ENCODE results near the gene KLC4. TPM values are rescaled to one million over a fixed set of nuclear protein-coding genes. Genes with fewer than 3 reads are reported as not detected.

KLC4 gene
- polyA plus RNA-seq, 2 donors: 8.4 to 15.3 TPM

GRCh38 chr6:43019152-43019551 is 40.3 kb upstream of the KLC4 start:
- Histone ChIP-seq H3K4me1 (ENCODE audit: control insufficient read depth in 2 of 2, insufficient read depth in 2 of 2, low read length in 1 of 2) (peaks cover 4 to 12% of the 10 kb centered on the region in 2 donors), H3K27ac (ENCODE audit: low read depth in 2 of 2, low read length in 1 of 2) (no peak overlapping the region), H3K27me3 (ENCODE audit: control insufficient read depth in 1 of 2, insufficient read depth in 2 of 2, low read length in 2 of 2) (no peaks in the 10 kb centered on the region), H3K9me3 (ENCODE audit: control insufficient read depth in 2 of 2, insufficient read depth in 1 of 2, low read depth in 1 of 2, low read length in 1 of 2) (no peaks in the 10 kb centered on the region), H3K36me3 (ENCODE audit: control insufficient read depth in 2 of 2, insufficient read depth in 2 of 2, low read length in 1 of 2) (peaks cover 4 to 21% of the 10 kb centered on the region in 2 donors), H3K4me3 (ENCODE audit: low read depth in 1 of 2, low read length in 2 of 2) (no peak overlapping the region)
- WGBS, 2 donors: 81 to 91% methylated on average over 2 of the region's 2 CpGs

GRCh38 chr6:43020052-43020705 is 39.3 kb upstream of the KLC4 start:
- 89% methylated on average over 3 of the region's 3 CpGs for WGBS, 2 donors
- H3K4me3 ChIP-seq (ENCODE audit: low read depth in 1 of 2, low read length in 2 of 2): no peak overlapping the region
- H3K27ac ChIP-seq (ENCODE audit: low read depth in 2 of 2, low read length in 1 of 2): peak overlapping the region in 1 of 2 donors; percentile 90
- H3K36me3 ChIP-seq (ENCODE audit: control insufficient read depth in 2 of 2, insufficient read depth in 2 of 2, low read length in 1 of 2): peaks cover 7 to 27% of the 10 kb centered on the region in 2 donors
- peaks cover 4 to 12% of the 10 kb centered on the region in 2 donors for H3K4me1 ChIP-seq (ENCODE audit: control insufficient read depth in 2 of 2, insufficient read depth in 2 of 2, low read length in 1 of 2)
- no peaks in the 10 kb centered on the region for H3K27me3 ChIP-seq (ENCODE audit: control insufficient read depth in 1 of 2, insufficient read depth in 2 of 2, low read length in 2 of 2)
- no peaks in the 10 kb centered on the region for H3K9me3 ChIP-seq (ENCODE audit: control insufficient read depth in 2 of 2, insufficient read depth in 1 of 2, low read depth in 1 of 2, low read length in 1 of 2)

GRCh38 chr6:43020847-43021246 is 38.6 kb upstream of the KLC4 start:
- 45 to 47% methylated on average over 5 of the region's 5 CpGs for WGBS, 2 donors
- peak overlapping the region; percentile 92 to 94 for H3K4me3 ChIP-seq (ENCODE audit: low read depth in 1 of 2, low read length in 2 of 2)
- H3K27me3 ChIP-seq (ENCODE audit: control insufficient read depth in 1 of 2, insufficient read depth in 2 of 2, low read length in 2 of 2): no peaks in the 10 kb centered on the region
- peak overlapping the region; percentile 90 to 94 for H3K27ac ChIP-seq (ENCODE audit: low read depth in 2 of 2, low read length in 1 of 2)
- no peaks in the 10 kb centered on the region for H3K9me3 ChIP-seq (ENCODE audit: control insufficient read depth in 2 of 2, insufficient read depth in 1 of 2, low read depth in 1 of 2, low read length in 1 of 2)
- H3K36me3 ChIP-seq (ENCODE audit: control insufficient read depth in 2 of 2, insufficient read depth in 2 of 2, low read length in 1 of 2): peaks cover 7 to 27% of the 10 kb centered on the region in 2 donors
- H3K4me1 ChIP-seq (ENCODE audit: control insufficient read depth in 2 of 2, insufficient read depth in 2 of 2, low read length in 1 of 2): peaks cover 4 to 12% of the 10 kb centered on the region in 2 donors

GRCh38 chr6:43021270-43022047 is 38.0 kb upstream of the KLC4 start, which contains the start of gene RRP36:
Gene RRP36, plus strand, starts transcription at chr6:43021623. Its CDS starts 32 bp downstream, at chr6:43021655.
- H3K9me3 ChIP-seq (ENCODE audit: control insufficient read depth in 2 of 2, insufficient read depth in 1 of 2, low read depth in 1 of 2, low read length in 1 of 2): no peaks in the 10 kb centered on the region
- 1% methylated on average over 34 to 56 of the region's 56 CpGs for WGBS, 2 donors
- H3K36me3 ChIP-seq (ENCODE audit: control insufficient read depth in 2 of 2, insufficient read depth in 2 of 2, low read length in 1 of 2): peaks cover 7 to 32% of the 10 kb centered on the region in 2 donors
- peak within 1 kb of the TSS; percentile 92 to 94 for H3K4me3 ChIP-seq (ENCODE audit: low read depth in 1 of 2, low read length in 2 of 2)
- no peaks in the 10 kb centered on the region for H3K27me3 ChIP-seq (ENCODE audit: control insufficient read depth in 1 of 2, insufficient read depth in 2 of 2, low read length in 2 of 2)
- H3K27ac ChIP-seq (ENCODE audit: low read depth in 2 of 2, low read length in 1 of 2): peak within 1 kb of the TSS; percentile 90 to 94
- H3K4me1 ChIP-seq (ENCODE audit: control insufficient read depth in 2 of 2, insufficient read depth in 2 of 2, low read length in 1 of 2): peaks cover 4 to 8% of the 10 kb centered on the region in 2 donors

- Histone ChIP-seq H3K4me3 (ENCODE audit: low read depth in 1 of 2, low read length in 2 of 2) (no peak overlapping the region), H3K4me1 (ENCODE audit: control insufficient read depth in 2 of 2, insufficient read depth in 2 of 2, low read length in 1 of 2) (peaks cover 2 to 4% of the 10 kb centered on the region in 2 donors), H3K27ac (ENCODE audit: low read depth in 2 of 2, low read length in 1 of 2) (no peak overlapping the region), H3K27me3 (ENCODE audit: control insufficient read depth in 1 of 2, insufficient read depth in 2 of 2, low read length in 2 of 2) (no peaks in the 10 kb centered on the region), H3K9me3 (ENCODE audit: control insufficient read depth in 2 of 2, insufficient read depth in 1 of 2, low read depth in 1 of 2, low read length in 1 of 2) (no peaks in the 10 kb centered on the region), H3K36me3 (ENCODE audit: control insufficient read depth in 2 of 2, insufficient read depth in 2 of 2, low read length in 1 of 2) (peaks cover 3 to 34% of the 10 kb centered on the region in 2 donors)
- 87 to 93% methylated on average over 2 of the region's 2 CpGs for whole genome bisulfite sequencing, 2 donors
Measured at GRCh38 chr6:43024436-43024835, 35.0 kb upstream of the KLC4 start.

GRCh38 chr6:43026365-43026764 is 33.1 kb upstream of the KLC4 start:
- Histone ChIP-seq H3K36me3 (ENCODE audit: control insufficient read depth in 2 of 2, insufficient read depth in 2 of 2, low read length in 1 of 2) (peaks cover 3 to 34% of the 10 kb centered on the region in 2 donors), H3K4me1 (ENCODE audit: control insufficient read depth in 2 of 2, insufficient read depth in 2 of 2, low read length in 1 of 2) (no peaks in the 10 kb centered on the region), H3K9me3 (ENCODE audit: control insufficient read depth in 2 of 2, insufficient read depth in 1 of 2, low read depth in 1 of 2, low read length in 1 of 2) (no peaks in the 10 kb centered on the region), H3K27ac (ENCODE audit: low read depth in 2 of 2, low read length in 1 of 2) (no peak overlapping the region), H3K4me3 (ENCODE audit: low read depth in 1 of 2, low read length in 2 of 2) (no peak overlapping the region), H3K27me3 (ENCODE audit: control insufficient read depth in 1 of 2, insufficient read depth in 2 of 2, low read length in 2 of 2) (no peaks in the 10 kb centered on the region)
- WGBS, 2 donors: 91 to 92% methylated on average over 5 of the region's 5 CpGs

- no peak overlapping the region for H3K4me3 ChIP-seq (ENCODE audit: low read depth in 1 of 2, low read length in 2 of 2)
- H3K4me1 ChIP-seq (ENCODE audit: control insufficient read depth in 2 of 2, insufficient read depth in 2 of 2, low read length in 1 of 2): no peaks in the 10 kb centered on the region
- 90 to 92% methylated on average over 9 of the region's 9 CpGs for WGBS, 2 donors
- no peaks in the 10 kb centered on the region for H3K27me3 ChIP-seq (ENCODE audit: control insufficient read depth in 1 of 2, insufficient read depth in 2 of 2, low read length in 2 of 2)
- H3K27ac ChIP-seq (ENCODE audit: low read depth in 2 of 2, low read length in 1 of 2): no peak overlapping the region
- peaks cover 3 to 35% of the 10 kb centered on the region in 2 donors for H3K36me3 ChIP-seq (ENCODE audit: control insufficient read depth in 2 of 2, insufficient read depth in 2 of 2, low read length in 1 of 2)
- no peaks in the 10 kb centered on the region for H3K9me3 ChIP-seq (ENCODE audit: control insufficient read depth in 2 of 2, insufficient read depth in 1 of 2, low read depth in 1 of 2, low read length in 1 of 2)
Measured at GRCh38 chr6:43029120-43029519, 30.3 kb upstream of the KLC4 start.

- WGBS, 2 donors: 95% methylated on average over 4 of the region's 4 CpGs
- H3K9me3 ChIP-seq (ENCODE audit: control insufficient read depth in 2 of 2, insufficient read depth in 1 of 2, low read depth in 1 of 2, low read length in 1 of 2): no peaks in the 10 kb centered on the region
- peaks cover 0 to 27% of the 10 kb centered on the region in 2 donors for H3K36me3 ChIP-seq (ENCODE audit: control insufficient read depth in 2 of 2, insufficient read depth in 2 of 2, low read length in 1 of 2)
- no peaks in the 10 kb centered on the region for H3K27me3 ChIP-seq (ENCODE audit: control insufficient read depth in 1 of 2, insufficient read depth in 2 of 2, low read length in 2 of 2)
- no peaks in the 10 kb centered on the region for H3K4me1 ChIP-seq (ENCODE audit: control insufficient read depth in 2 of 2, insufficient read depth in 2 of 2, low read length in 1 of 2)
- no peak overlapping the region for H3K27ac ChIP-seq (ENCODE audit: low read depth in 2 of 2, low read length in 1 of 2)
- H3K4me3 ChIP-seq (ENCODE audit: low read depth in 1 of 2, low read length in 2 of 2): no peak overlapping the region
Measured at GRCh38 chr6:43032326-43032725, 27.1 kb upstream of the KLC4 start.

- peaks cover 0 to 29% of the 10 kb centered on the region in 2 donors for H3K36me3 ChIP-seq (ENCODE audit: control insufficient read depth in 2 of 2, insufficient read depth in 2 of 2, low read length in 1 of 2)
- no peak overlapping the region for H3K4me3 ChIP-seq (ENCODE audit: low read depth in 1 of 2, low read length in 2 of 2)
- H3K4me1 ChIP-seq (ENCODE audit: control insufficient read depth in 2 of 2, insufficient read depth in 2 of 2, low read length in 1 of 2): no peaks in the 10 kb centered on the region
- 88 to 93% methylated on average over 2 of the region's 2 CpGs for whole genome bisulfite sequencing, 2 donors
- H3K9me3 ChIP-seq (ENCODE audit: control insufficient read depth in 2 of 2, insufficient read depth in 1 of 2, low read depth in 1 of 2, low read length in 1 of 2): no peaks in the 10 kb centered on the region
- H3K27ac ChIP-seq (ENCODE audit: low read depth in 2 of 2, low read length in 1 of 2): no peak overlapping the region
- no peaks in the 10 kb centered on the region for H3K27me3 ChIP-seq (ENCODE audit: control insufficient read depth in 1 of 2, insufficient read depth in 2 of 2, low read length in 2 of 2)
Measured at GRCh38 chr6:43033496-43034189, 25.8 kb upstream of the KLC4 start.
